Renal pelvis (tissue), 4 donors: ENCODE data around the gene KCNA10. TPM values are rescaled to one million over a fixed set of nuclear protein-coding genes. Genes with fewer than 3 reads are reported as not detected.

ENCODE experiments used
- DNase-seq: peaks from one replicate; pipeline ENCODE4 v3.0.0-alpha.2; 2013
- polyA plus RNA-seq, 3 donors: library from polyadenylated mRNA; unstranded; fragments of 120-200 nt; gene quantifications; one replicate each; pipeline ENCODE4 v1.2.1, GENCODE V29; 2013; ENCODE audit not compliant: insufficient read length in 3 of 3

Gene KCNA10
- polyA plus RNA-seq, 3 donors: not detected

DNA sequence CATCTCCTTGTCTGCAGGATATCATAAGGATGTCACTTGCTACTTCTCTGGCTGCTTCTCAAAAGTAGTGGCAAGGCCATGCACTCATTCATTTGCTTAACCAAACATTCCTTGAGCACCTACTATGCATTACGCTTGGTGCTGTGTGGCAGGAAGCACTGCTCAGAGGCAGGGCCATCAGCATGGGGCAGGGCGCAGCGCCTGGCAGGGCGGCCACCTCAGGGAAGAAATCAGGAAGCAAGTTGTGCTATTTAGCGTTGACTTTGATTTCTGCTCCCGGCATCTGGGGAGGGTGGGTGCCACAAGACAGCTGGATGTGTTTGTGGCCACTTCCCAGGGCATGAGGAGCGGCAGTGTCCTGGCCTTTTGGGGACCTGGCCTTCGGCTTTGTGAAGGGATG lies 40.1 kb downstream of the KCNA10 start:
- DNase-seq: no peak

DNA sequence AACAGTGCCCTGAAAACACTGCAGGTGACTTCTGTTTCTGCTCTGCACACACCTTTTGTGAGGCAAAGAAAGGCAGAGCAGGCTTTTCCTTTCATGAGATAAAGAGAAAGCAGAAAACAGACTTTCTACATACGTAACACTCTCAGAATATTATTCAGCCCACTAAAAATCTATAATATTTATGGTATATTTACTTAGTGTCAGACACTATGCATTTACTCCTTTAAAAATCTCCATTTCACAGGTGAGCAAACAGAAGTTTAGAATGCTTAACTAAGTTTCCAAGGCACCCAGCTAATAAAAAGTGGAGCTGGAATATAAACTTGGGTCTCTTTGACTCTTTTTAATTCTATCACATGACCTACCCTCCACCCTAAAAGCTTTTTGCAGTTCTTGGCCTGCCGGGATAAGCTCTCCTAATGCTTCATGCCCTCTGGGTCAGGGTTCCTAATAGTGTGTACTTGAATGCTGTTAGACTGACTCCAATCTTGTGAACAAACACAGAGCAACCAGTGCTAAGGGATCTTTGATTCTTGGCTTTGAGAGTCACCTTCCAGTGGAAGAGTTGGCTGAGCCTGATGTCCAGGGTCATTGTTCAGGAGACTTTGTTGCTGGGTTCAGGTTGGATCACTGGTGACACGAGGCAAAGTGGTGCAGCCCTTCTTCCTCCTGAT lies 40.9 kb downstream of the KCNA10 start:
- no peak for DNase-seq

DNA sequence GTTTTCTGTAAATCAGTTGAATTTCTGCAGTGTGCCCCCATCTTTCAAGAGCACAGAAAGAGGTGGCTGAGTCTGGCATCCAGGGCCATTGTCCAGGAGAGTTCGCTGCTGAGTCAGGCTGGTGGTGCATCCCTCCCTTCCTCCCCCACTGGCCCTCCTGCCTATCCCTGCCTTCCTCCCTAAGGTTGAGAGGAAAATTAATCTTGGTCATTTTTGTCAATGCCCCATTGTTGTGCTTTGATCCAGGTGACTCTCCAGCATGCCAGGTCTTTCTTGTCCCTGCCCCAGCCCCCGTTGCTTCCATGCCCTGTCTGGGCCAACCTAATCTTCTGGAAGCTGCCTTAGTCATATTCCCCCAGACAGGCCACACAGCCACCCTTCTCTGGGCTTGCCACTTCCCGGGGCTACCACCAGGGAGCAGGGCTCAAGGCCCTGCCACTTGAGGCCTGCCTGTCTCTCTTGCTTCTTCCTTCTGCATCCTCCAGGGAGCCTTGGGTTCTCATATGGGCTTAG lies 41.5 kb downstream of the KCNA10 start:
- no peak for DNase-seq

DNA sequence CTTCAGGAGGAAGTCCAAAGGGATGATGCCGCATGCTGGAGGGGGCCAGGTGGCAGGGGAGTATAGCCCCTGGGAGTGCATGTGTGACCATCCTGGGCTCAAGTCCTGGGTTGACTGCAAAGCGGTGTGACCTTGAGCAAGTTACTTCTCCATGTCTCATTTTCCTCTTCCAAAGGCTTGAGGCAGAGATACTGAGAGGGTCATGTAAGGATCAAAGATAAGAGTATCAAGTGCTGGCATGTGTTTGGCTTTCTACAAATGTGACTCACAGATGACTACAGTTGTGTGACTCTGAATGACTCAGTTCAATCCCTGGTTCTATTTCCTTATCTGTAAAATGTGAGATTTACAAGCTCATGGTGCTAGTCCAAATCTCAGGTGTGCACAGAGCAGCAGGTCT lies 41.9 kb downstream of the KCNA10 start:
- no peak for DNase-seq

DNA sequence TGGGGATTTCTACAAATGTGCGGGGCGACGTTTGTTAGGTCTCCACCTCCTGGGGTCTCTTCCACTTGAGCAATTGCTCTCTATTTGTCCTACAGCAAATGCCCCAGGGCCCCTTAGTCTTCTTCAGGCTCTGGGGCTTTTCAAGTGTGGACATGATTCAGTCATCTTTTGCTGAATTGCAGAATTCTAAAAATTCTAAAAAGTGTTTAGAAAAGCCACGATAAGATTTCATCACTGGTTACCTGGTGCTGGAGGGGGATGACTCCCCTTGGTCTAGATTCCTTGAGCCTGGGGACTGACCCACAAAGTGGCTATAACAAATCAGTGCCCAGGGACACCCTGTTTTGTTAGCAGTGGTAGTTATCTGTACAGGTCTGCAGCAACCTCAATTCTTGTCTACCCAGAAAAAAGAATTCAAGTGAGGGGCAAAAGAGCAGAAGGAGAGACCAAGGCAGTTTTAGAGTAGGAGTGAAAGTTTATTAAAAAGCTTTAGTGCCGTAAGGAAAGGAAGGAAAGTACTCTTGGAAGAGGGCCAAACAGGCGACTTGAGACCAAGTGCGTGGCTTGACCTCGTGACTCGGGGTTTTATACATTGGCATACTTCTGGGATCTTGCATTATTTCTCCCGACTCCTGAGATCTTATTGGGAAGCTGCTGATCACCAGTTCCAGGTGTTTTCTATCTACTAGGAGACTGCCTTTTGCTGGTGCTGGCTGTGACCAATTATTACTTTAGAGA lies 42.8 kb downstream of the KCNA10 start:
- no peak for DNase-seq

DNA sequence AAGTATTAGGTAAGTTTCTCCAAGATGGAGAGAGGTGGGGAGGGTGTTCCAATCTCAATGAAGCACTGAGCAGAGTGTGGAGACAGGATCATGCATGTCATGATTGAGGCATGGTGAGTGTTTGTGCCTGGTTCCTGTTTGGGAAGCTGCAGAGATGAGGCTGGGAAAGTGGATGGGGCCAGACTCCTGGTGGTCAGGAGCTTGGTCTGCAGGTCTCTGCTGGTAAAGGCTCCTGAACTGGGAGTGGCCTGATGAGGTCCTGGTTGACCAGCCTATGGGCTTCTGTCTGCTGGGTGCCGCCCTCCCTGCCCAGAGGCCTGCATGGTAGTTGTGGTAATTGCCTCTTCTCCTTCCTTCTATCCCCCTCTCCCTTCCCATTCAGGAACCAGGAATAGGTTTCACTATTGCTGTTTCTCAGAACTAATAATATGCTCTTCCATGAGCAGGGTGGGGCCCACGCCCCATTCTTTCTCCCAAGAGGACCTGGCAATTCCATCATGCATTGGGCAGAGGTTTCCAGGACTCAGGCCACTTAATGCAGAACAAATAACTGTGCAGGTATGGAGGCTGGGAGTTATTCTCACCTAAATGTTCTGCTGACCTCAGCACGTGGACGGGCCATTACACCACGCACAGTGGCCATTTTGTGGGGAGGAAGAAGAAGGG lies 43.5 kb downstream of the KCNA10 start:
- DNase-seq: no peak

DNA sequence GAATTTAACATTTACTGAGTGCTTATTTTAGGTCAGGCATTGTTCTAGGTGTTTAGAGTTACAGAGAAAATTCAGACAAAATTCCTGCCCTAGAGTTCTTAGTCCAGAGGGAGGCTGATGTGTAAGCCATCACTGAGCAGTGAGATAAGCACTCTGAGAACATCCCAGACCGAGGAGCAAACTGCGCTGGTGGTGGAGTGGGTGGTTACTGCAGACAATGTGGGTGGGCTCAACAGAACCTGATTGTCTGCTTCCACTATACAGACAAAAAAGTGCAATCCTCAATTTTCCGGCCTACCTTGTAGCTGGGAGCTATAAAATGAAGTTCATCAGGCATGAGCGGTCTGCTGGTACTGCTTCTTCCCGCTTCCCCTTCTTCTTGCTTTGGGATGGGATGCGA lies 44.5 kb downstream of the KCNA10 start:
- DNase-seq: no peak

DNA sequence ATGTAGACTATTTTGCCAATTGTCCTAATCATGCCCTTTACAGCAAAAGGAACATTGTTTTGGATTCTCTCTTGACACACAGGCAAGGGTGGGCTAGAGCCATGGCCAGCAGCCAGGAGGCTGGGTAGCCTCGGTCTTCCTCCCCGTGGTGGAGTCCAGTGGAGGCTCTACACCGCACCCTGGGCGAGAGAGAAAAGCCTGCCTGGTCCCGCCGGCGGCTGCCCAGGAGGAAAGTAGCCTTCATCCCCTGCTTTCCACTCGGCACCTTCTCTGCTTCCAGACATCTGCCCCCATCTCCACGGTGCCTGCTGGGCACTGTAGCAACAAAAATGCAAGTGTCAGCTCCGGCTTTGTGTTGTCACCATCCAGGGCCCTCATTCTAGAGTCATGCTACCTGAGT lies 46.4 kb downstream of the KCNA10 start:
- no peak for DNase-seq

DNA sequence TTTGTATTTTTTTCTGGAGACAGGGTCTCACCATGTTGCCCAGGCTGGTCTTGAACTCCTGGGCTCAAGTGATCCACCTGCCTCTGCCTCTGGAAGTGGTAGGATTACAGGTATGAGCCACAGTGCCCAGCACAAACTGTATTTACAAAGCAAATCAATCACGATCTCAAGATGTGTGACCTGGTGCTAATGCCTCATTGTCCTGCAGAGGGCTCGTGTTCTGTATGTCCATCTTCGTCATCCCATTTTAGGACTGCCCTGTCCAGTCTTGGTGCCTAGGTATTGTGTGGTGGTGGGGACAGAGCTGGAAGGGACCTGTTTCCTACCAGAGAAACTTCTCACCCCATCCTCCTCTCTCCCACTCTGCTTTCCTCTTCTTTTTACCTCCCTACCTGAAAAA lies 47.8 kb downstream of the KCNA10 start:
- DNase-seq: no peak

Other genes with a start within 250 kb of the KCNA10 start
- 10 to 100 TPM; 10.4 to 16.0 (median 15.7) TPM for gene RBM15, start 179.8 kb downstream of the KCNA10 start, polyA plus RNA-seq
- 100 to 1,000 TPM in 1 of 3 donors, 10 to 100 TPM in 2; 66.3 to 117 (median 96.8) TPM for gene SLC16A4, start 128.1 kb downstream of the KCNA10 start, polyA plus RNA-seq
- 100 to 1,000 TPM; 255 to 281 (median 264) TPM for gene LAMTOR5, start 111.5 kb downstream of the KCNA10 start, polyA plus RNA-seq
- gene PROK1, start 68.0 kb downstream of the KCNA10 start, polyA plus RNA-seq: not detected
- gene KCNA2, start 87.2 kb upstream of the KCNA10 start, polyA plus RNA-seq: under 1 TPM; 0.36 to 0.95 (median 0.44) TPM
- under 1 TPM; 0.09 to 0.22 (median 0.15) TPM for gene KCNA3, start 155.8 kb upstream of the KCNA10 start, polyA plus RNA-seq